Measurements from ENCODE around the gene FOXD2.

FOXD2 gene

GRCh38 chr1:47435506-47436303, 2.1 kb upstream of the FOXD2 start:
- Histone ChIP-seq H3K27me3 (ENCODE audit: insufficient read depth, poor library complexity, severe bottlenecking) (peaks cover 24% of the 10 kb centered on the region), H3K4me1 (ENCODE audit: insufficient read depth, poor library complexity, severe bottlenecking) (peaks cover 13% of the 10 kb centered on the region)

GRCh38 chr1:47436304-47436978, 1.4 kb upstream of the FOXD2 start:
- ATAC-seq (ENCODE audit: low read depth), result peak; percentile 38
- TF ChIP-seq CTCF (IDR thresholded peaks at IDR 0.05; ENCODE audit: poor library complexity, severe bottlenecking), result peak; percentile 97
- H3K4me1 ChIP-seq (ENCODE audit: insufficient read depth, poor library complexity, severe bottlenecking), result peaks cover 11% of the 10 kb centered on the region
- peak overlapping the region; percentile 52 for H3K27ac ChIP-seq (ENCODE audit: poor library complexity, severe bottlenecking)
- peak overlapping the region; percentile 68 for H3K4me3 ChIP-seq (ENCODE audit: severe bottlenecking)
- H3K36me3 ChIP-seq (ENCODE audit: low read depth), result no peaks in the 10 kb centered on the region
- no peaks in the 10 kb centered on the region for H3K9me3 ChIP-seq (ENCODE audit: severe bottlenecking)
- H3K27me3 ChIP-seq (ENCODE audit: insufficient read depth, poor library complexity, severe bottlenecking), result peaks cover 30% of the 10 kb centered on the region
- no peak for DNase-seq (ENCODE audit: low spot score)

More at GRCh38 chr1:47435506-47436303, 2.1 kb upstream of the FOXD2 start:
- Histone ChIP-seq H3K27ac (ENCODE audit: poor library complexity, severe bottlenecking) (no peak overlapping the region), H3K4me3 (ENCODE audit: severe bottlenecking) (no peak overlapping the region), H3K9me3 (ENCODE audit: severe bottlenecking) (no peaks in the 10 kb centered on the region), H3K36me3 (ENCODE audit: low read depth) (no peaks in the 10 kb centered on the region)
- no peak for DNase-seq (ENCODE audit: low spot score)
- ATAC-seq (ENCODE audit: low read depth), result no peak
- no peak for TF ChIP-seq CTCF (IDR thresholded peaks at IDR 0.05; ENCODE audit: poor library complexity, severe bottlenecking)

DNA sequence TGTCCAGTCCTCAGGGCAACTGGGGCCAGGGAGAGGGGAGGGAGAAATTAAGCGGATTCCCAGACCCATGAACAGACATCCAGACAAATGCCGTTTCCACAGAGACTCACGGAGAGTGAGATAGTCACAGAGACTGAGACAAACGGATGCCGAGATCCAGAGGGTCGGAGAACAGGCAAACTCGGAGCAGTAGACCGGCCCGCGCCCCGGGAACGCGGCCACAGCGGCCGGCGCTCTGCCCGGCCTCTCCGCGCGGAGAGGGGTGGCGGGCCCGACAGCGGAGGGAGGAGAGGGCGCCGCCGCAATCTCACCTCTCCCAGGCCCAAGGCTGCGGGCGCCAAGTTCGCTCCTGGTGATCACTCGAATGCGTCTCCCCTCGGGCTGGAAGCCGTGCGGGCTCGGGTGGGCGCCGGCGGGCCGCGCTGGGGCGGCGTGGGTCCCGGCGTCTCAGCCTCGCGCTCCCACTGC, 831 bp upstream of the FOXD2 start:
- Histone ChIP-seq H3K9me3 (ENCODE audit: severe bottlenecking) (no peaks in the 10 kb centered on the region), H3K36me3 (ENCODE audit: low read depth) (no peaks in the 10 kb centered on the region), H3K4me3 (ENCODE audit: severe bottlenecking) (peak overlapping the region; percentile 68), H3K27ac (ENCODE audit: poor library complexity, severe bottlenecking) (peak overlapping the region; percentile 52), H3K27me3 (ENCODE audit: insufficient read depth, poor library complexity, severe bottlenecking) (peaks cover 36% of the 10 kb centered on the region), H3K4me1 (ENCODE audit: insufficient read depth, poor library complexity, severe bottlenecking) (peaks cover 5% of the 10 kb centered on the region)
- no peak for DNase-seq (ENCODE audit: low spot score)
- ATAC-seq (ENCODE audit: low read depth), result peak; percentile 44
- TF ChIP-seq CTCF (IDR thresholded peaks at IDR 0.05; ENCODE audit: poor library complexity, severe bottlenecking), result no peak

GRCh38 chr1:47438165-47439016, 547 bp downstream of the FOXD2 start:
- no peaks in the 10 kb centered on the region for H3K36me3 ChIP-seq (ENCODE audit: low read depth)
- no peak overlapping the region for H3K27ac ChIP-seq (ENCODE audit: poor library complexity, severe bottlenecking)
- H3K4me1 ChIP-seq (ENCODE audit: insufficient read depth, poor library complexity, severe bottlenecking), result no peaks in the 10 kb centered on the region
- DNase-seq (ENCODE audit: low spot score) (no peak), ATAC-seq (ENCODE audit: low read depth) (no peak)
- H3K27me3 ChIP-seq (ENCODE audit: insufficient read depth, poor library complexity, severe bottlenecking), result peaks cover 50% of the 10 kb centered on the region
- H3K4me3 ChIP-seq (ENCODE audit: severe bottlenecking), result peak overlapping the region; percentile 68
- no peak for TF ChIP-seq CTCF (IDR thresholded peaks at IDR 0.05; ENCODE audit: poor library complexity, severe bottlenecking)
- H3K9me3 ChIP-seq (ENCODE audit: severe bottlenecking), result no peaks in the 10 kb centered on the region
